ENCODE data around the gene ODC1.
A peak's percentile ranks its signal among the peaks of the same experiment; 100 is the strongest.
"Not testable (repeated sequence)": the region's sequence is repeated elsewhere in the genome, so short reads cannot be mapped to it uniquely, and the experiment has no call there.

Gene ODC1

GRCh38 chr2:10452312-10452711 is 4.2 kb upstream of the ODC1 start:
- DNase-seq: no peak

DNA sequence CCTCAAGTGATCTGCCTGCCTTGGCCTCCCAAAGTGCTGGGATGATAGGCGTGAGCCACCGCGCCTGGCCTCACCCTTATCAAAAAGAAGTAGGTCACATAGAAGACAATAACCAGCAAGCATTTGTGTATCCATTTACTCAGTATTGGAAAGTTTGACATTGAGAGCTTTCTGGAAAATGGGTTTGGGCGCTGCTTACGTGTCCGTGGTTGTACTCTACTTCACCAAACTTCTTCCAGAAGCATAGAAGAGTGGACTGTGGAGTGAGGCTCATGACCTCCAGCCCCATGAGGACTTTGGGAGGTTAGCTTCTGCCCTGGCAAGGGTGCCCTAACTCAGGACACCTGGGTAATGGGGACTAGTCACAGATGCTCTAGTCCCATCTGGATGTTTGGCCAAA is 3.7 kb upstream of the ODC1 start:
- no peak for DNase-seq

GRCh38 chr2:10449838-10450691 is 1.9 kb upstream of the ODC1 start:
- no peak for DNase-seq

DNA sequence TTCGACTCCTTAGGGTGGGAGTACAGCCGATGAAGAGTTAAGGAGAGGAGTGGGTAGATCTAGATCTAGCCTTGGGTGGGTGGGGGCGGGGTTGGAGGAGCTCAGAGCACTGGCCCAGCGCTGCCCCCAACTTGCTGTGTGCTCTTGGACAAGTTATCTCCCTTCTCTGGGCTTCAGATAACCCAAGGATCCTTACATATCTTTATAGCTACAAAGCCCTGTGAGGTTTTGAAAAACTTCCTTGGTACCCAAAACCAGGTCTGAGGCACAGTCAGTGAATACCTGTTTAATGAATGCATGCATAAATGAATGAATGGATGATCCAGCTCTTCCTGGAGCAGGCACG is 1.3 kb upstream of the ODC1 start:
- DNase-seq: no peak

DNA sequence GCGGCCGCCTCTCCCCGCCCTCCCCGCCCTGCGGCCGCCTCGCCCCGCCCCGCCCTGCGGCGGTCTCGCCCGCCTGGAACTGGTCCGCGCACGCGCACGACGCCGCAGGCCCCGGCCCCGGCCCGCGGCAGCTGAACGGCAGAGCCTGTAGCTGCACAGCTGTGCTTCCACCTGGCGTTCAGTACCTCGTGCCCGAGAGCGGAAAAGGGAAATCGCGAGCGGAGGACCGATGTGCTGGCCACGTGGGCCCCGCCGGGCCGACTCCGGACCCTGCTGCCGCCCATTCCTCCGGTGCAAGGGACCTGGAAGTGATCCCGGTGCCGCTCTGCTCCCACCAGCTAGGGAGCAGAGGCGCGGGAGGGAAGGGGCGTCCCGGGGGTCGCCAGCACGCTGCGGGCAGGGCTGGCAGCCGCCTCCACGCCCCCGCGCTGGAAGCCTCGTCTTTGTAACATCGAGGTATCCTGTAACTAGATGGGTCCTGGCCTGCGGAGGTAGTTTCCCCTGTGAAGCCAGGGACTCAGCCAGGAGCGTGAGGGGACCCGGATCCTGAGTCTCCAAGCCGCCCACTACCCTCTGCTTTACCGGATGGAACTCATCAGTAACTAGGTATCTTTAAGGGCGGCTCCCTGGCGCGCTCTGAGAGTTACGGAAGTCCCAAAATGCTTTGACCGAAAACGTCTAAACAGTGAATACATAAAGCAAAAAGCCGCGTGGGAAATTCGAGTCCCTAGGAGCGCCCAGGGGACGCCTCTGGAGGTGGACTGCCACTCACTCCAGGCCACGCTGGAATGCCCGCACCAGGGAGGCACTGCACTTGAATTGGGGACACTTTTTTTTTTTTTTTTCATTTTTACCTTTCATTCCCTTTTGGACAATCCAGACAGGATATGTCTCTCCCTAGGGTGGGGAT is 704 bp upstream of the ODC1 start:
- peak; percentile 94 to 96 for DNase-seq

DNA sequence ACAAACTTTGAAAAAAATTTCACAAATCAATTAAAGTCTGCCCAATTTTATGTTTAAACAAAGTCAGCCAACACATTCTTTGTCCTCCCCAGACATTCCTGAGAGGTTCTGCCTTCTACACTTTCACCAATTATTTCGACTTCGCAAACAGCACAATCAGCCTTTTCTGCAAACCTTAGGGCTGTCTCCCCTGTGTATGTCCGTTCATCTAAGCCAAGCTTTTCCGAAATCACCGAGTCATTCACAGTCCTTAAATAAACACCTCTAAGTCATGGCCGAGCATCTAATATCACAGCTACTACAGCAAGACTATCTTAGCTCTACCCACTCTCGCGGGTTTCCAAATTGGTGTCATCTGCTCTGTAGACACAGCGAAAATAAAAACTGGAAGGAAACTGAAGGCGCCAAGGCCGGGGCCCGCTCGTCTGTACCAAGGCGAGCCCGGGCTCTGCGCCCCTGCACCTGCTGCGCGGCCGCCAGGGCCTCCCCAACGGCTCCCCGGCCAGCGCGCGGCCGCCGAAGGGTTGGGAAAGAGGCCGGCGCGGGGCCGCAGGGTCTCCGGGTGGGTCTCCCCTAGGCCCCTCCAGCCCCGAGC is 730 bp downstream of the ODC1 start:
- peak; percentile 25 to 35 for DNase-seq

DNA sequence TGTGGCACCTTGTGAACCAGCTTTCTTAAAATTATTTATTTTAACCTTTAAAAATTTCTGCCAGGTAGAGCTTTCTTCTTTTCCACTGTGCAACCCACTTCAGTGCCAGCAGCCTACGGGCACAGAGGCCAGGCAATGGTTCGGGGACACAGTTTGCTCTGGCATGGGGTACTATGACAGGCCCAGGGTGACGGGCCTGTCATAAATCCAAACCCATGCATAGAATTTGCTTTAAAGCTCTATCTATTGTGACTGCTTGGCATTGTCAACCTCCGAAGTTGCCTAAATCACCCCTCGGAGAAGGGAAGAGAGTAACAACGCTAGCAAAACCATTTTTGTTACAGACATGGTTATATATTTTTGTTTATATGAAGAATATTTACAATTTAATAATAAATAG is 1.5 kb downstream of the ODC1 start:
- DNase-seq: no peak

DNA sequence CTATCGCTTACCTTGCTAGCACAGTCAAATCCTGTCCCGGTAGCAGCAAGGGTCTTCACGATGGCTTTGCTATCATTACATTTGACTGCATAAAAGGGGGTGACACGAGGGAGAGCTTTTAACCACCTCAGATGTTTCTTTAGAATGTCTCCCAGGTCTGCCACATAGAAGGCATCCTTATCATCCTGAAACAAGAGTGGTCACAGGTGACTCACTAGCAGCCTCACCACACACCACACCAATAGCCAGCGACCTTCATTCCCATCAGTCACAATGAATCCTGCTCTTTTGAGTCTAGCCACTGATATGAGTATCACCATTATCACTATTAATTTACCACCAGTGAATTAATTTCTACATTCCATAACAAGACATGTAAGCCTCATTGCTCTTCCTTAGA is 3.7 kb downstream of the ODC1 start:
- DNase-seq: no peak

DNA sequence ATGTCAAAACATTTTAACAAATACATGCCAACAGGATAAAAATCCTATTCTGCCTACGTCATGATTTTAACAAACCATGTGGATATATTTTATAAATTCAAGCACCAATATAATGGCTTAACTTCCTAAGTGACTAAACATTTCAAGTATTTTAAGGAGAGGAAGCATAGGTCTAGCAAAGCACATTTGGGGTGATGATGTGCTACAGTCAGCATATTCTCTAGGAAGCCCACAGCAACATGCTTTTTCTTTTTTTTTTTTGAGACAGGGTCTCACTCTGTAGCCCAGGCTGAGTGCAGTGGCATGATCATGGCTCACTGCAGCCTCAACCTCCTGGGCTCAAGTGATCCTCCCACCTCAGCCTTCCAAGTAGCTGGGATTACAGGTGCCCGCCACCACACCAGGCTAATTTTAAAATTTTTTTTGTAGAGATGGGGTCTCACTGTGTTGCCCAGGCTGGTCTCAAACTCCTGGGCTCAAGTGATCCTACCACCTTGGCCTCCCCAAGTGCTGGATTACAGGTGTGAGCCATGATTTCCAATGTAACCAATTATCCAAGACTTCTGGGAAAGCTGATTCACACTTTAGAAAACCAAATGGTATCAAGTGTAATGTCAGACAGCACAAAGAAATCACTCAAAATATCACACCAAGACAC is 5.5 kb downstream of the ODC1 start:
- not testable (repeated sequence) for DNase-seq

DNA sequence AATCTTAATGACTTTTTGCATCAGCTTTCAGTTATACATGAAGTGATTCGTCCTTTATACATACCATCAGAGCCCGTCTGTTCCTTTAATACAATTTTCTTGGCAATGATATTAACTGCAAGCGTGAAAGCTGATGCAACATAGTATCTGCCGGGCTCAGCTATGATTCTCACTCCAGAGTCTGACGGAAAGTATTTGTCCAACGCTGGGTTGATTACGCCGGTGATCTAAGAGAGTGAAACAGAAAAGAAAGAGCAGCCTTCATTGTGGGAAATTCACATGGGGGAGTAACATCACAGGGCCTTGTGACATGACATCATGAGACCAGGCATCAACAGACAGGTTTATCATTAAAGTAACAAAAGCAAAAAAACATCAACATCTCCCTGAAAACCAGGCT is 6.2 kb downstream of the ODC1 start:
- no peak for DNase-seq

GRCh38 chr2:10440736-10441135 is 7.4 kb downstream of the ODC1 start:
- no peak for DNase-seq

GRCh38 chr2:10439971-10440370 is 8.2 kb downstream of the ODC1 start:
- DNase-seq: no peak

GRCh38 chr2:10439185-10439879 is 8.8 kb downstream of the ODC1 start:
- DNase-seq: no peak

- no peak for DNase-seq
Observed at GRCh38 chr2:10438688-10439087, 9.4 kb downstream of the ODC1 start.

GRCh38 chr2:10437806-10438205 is 10.3 kb downstream of the ODC1 start:
- no peak for DNase-seq

DNA sequence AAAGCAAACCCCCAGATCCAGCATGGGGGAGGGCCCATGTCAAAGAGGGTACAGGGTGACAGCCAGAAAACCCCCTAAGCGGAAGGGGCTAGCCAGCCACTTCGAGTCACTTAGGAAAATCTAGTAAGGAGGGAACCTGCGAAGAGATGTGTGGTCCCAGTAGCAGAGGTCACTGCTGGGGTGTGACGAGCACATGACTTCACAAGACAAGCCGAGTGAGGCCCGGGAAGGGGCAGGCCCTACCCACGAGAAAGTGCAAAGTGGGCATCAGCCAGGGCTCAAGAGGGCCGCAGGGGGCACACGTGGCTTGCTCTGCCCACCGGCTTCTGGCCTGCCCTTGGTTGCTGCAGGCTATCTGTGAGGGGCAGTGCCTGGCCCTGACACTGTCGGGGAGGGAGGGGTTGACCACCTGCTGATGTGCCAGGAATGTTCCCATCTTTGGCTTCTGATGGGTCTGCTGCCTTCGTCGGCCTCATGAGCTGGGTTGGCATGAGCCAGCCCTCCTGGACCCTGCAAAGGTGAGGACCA is 11.5 kb downstream of the ODC1 start:
- DNase-seq: no peak

DNA sequence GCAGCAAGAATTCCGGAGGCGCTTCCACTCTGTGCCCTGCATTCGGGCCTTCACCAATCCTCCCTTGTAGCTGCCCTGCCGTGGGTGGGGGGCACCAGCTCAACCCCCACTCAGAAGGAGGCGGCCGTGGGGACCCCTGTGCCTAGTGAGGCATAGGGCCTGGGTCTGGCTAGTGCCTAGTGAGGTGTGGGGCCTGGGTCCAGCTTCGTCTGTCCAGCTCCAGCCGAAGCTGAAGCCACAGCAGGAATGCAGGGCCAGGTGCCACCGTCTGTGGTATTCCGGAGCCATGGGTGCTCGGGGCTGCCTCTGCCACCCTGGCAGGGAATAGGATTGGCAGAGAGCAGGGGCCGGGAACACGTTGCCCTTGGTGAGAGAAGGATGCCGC is 12.3 kb downstream of the ODC1 start:
- DNase-seq: no peak

DNA sequence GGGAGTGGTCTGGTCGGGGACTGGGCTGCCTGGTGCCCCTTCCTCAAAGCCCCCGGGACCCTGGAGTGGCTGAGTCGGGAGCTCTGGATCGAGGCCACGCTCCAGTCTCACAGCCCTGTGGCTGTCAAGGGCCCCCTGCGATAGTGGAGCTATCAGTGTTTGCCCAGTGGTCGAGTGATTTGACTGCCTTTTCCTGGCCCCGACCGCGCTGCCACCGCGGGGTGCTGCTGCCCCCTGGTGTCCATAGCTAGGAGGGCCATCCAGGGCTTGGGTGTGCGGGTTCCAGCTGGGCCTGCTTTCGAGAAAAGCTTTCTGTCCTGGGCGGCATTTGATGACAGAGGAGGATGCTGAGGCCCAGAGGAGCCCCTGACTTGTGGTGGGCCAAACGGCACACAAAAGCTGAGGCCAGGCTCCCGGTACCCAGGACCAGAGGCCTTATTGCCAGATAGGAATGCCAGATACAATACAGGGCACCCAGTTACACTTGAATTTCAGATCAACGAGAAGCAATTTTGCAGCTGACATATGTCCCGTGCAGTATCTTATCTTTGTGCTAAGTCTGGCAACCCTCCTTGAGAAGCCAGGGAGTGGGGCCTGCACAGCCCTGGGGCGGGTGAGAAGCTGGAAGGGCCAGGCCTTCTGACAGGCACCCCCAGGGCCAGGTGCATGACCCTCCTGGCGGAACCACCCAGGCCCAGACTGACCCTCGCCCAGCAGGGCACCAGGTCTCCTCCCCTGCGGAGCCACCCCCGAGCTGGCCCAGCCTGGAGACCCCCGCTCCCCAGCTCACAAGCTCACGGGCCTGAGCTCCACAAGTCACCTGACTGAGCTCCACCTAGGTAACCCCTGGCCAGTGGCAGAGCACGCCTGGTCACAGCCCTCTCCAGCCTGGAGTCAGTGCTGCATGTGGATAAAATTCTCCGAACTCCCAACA is 13.0 kb downstream of the ODC1 start:
- DNase-seq: peak; percentile 28 to 46

GRCh38 chr2:10433947-10434885 is 13.9 kb downstream of the ODC1 start:
- DNase-seq: no peak
